Epithelial cell of esophagus (primary cell): ENCODE results near the gene CYB5A.

Experiments
- DNase-seq: peaks from one replicate; pipeline ENCODE4 v3.0.0; 2010; ENCODE audit warnings: low read depth
- H3K4me3 ChIP-seq: 2 replicates; pipeline ENCODE4 v1.5.1; 2011; ENCODE audit warnings: mild to moderate bottlenecking, low read length, control low read depth
- CTCF ChIP-seq: IDR thresholded peaks from 2 replicates; pipeline ENCODE4 v1.5.1; 2011; ENCODE audit warnings: low read depth, mild to moderate bottlenecking, low read length, control low read depth, inconsistent platforms; ENCODE audit not compliant: insufficient read depth; ENCODE audit errors: missing control alignments

The CYB5A gene

GRCh38 chr18:74277296-74277695 lies 14.5 kb downstream of the CYB5A start:
- no peak overlapping the region for H3K4me3 ChIP-seq
- DNase-seq, result no peak
- TF ChIP-seq CTCF, result no peak

GRCh38 chr18:74276609-74277008 lies 15.2 kb downstream of the CYB5A start:
- peak; percentile 15 for DNase-seq
- no peak overlapping the region for H3K4me3 ChIP-seq
- TF ChIP-seq CTCF, result no peak

GRCh38 chr18:74275736-74276135 lies 16.0 kb downstream of the CYB5A start:
- DNase-seq, result no peak
- TF ChIP-seq CTCF, result no peak
- no peak overlapping the region for H3K4me3 ChIP-seq

- H3K4me3 ChIP-seq, result no peak overlapping the region
- DNase-seq, result no peak
- no peak for TF ChIP-seq CTCF
These were observed 17.1 kb downstream of the CYB5A start for GRCh38 chr18:74274700-74275099.

GRCh38 chr18:74273394-74273793 lies 18.4 kb downstream of the CYB5A start:
- no peak overlapping the region for H3K4me3 ChIP-seq
- DNase-seq, result no peak
- no peak for TF ChIP-seq CTCF

- no peak overlapping the region for H3K4me3 ChIP-seq
- no peak for TF ChIP-seq CTCF
- peak; percentile 86 for DNase-seq
These were observed 20.1 kb downstream of the CYB5A start for GRCh38 chr18:74271635-74272034.

GRCh38 chr18:74268933-74269620 lies 22.7 kb downstream of the CYB5A start:
- H3K4me3 ChIP-seq, result no peak overlapping the region
- no peak for TF ChIP-seq CTCF
- DNase-seq, result no peak
